NCI-H2029 treated with DMSO at 0.1 percent for 48 hours (cell line): ENCODE results near the gene PRKN.

Experiments
- DNase-seq: peaks from one replicate; lab custom pipeline; 2025; lab: John Stamatoyannopoulos, UW

PRKN gene

DNA sequence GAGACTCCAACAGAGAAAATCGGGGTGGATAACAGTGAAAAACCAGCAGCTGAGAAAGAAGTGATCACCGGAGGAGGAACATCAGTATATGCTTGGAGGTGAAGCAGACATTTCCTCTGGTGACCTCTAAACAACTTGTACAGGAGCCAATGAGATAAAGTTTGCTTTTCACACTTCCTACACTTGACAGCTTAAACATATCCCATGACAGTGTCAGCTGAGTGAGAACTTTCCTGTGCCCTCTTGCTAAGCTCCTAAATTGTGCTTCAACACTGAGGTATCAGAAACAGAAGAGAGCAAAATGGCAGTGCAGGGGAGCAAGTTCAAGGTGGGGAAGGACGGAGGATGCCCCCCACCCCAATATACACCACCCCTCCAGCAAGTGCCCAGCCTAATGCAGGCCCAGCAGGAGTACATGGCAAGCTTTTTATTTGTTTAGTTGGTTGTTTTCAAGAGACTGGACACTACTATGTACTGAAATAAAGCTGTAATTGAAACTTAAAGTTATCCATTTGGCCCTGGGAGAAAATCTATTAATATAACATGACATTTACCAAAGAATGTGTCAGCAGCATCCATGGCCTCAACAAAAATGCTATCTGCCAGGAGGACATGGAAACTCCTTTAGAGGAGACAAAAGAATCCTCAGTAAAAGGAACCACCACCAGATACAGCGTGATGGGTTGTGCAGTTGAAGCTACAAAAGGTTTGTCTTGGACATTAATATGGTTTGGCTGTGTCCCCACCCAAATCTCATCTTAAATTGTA, 540.2 kb downstream of the PRKN start:
- DNase-seq = no peak

DNA sequence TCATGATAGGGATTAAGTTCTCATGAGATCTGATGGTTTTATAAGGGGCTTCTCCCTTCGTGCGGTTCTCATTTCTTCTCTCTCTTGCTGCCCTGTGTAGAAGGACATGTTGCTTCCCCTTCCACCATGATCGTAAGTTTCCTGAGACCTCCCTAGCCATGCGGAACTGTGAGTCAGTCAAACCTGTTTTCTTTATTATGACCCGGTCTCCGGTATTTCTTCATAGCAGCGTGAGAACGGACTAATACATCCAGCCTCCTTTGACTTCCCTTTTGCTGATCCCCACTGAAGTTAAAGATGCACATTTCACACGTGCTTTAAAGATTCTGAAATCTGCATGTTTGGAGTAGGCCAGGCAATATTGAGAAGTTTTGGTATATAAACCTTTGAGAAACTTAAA, 543.1 kb downstream of the PRKN start:
- DNase-seq = no peak

DNA sequence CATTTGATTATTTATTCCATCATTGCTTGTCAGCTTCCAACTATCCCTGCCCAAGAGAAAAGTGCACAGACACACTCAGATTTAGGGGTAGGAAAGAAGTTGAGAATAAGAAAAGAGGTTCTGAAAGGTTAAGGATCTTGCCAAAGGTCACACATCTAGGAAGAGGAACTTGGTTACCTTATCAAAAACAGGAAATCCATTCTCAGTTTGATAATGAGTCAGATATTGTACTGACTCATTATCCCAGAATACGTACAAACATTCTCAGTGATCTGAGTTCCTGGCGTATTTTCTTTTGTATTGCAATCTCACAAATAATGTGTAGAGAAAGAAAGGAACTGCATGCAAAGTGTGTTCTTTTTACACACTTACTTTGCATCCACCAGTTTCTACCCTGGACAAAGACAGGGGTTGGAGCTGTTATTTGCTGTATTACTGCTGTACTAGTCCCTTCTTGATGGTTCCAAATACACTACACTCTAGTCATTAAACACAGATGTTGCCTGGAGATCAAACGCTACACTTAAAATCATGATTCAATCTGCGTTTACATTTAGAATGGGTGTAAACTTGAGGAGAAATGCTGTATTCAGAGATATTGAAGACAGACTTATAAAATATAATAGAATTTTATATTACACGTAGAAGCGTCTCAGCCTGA, 545.7 kb downstream of the PRKN start:
- no peak for DNase-seq

- no peak for DNase-seq
Measured at GRCh38 chr6:162181111-162181510, 546.5 kb downstream of the PRKN start.

- DNase-seq = no peak
Measured at GRCh38 chr6:162179196-162179951, 548.2 kb downstream of the PRKN start.

DNA sequence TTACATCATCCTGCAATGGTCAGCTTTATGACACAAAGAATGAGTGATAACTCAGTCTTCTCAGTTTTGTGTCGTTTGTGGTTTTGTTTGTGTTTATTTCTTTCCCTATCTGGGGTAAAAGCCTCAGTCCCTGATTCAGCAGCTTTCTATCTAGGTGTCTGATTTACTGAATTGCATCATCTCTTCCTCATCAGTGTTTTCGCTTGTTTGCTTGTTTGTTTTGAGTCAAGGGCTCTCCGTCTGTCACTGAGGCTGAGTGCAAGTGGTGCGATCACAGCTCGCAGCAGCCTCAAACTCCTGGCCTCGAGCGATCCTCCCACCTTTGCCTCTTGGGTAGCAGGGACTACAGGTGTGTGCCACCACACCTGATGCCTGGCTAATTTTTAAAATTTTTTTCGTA, 548.9 kb downstream of the PRKN start:
- DNase-seq = no peak

- DNase-seq = no peak
Measured at GRCh38 chr6:162178266-162178665, 549.3 kb downstream of the PRKN start.

DNA sequence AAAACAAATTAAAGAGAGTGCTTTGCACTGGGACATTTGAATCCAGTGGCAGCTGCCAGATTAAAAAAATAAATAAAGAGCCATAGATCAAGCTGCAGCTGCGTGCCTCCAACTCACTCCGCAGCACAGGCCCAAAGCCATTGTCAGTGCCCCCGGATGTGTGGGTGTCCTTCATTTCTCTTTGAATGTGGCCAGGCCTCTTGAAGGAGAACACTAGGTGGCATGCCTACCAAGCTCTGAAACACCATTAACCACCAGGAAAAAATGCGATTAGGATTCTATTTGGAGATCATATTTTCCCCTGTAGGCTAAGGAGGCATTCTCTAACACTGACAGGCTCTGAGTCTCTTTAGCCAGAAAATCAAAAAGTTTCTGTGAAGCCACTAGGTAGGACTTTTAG, 549.8 kb downstream of the PRKN start:
- DNase-seq = no peak

GRCh38 chr6:162173466-162173865, 554.1 kb downstream of the PRKN start:
- no peak for DNase-seq

- no peak for DNase-seq
Measured at GRCh38 chr6:162165479-162165878, 562.1 kb downstream of the PRKN start.

GRCh38 chr6:162157167-162157870, 570.2 kb downstream of the PRKN start:
- no peak for DNase-seq

DNA sequence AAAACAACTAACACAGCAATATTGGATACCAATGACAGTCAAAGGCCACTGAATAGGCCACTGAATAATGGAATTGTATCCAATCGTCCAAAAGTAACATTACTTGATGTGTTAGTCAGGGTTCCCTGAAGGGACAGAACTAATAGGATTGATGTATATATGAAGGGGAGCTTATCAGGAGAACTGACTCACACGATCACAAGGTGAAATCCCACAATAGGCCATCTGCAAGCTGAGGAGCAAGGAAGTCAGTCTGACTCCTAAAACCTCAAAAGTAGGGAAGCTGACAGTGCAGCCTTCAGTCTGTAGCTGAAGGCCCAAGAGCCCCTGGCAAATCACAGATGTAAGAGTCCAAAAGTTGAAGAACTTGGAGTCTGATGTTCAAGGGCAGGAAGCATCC, 571.4 kb downstream of the PRKN start:
- DNase-seq = no peak

DNA sequence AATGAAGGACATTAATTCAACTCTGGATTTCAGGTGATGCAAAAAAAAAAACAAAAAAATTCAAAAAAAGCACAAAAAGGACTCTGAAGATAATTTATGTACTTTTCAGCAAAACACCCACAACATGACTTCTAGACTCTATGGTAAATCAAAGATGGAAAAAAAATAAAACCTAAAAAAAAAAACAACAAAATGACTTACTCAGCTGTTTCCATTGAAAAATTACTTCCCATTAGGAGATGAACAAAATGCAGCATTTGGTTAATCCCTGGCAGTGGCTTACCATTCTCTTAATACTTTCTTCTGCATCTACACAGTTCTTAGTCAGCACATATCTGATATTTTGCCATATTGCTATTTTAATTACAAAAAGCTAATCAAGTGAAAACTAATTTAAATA, 572.6 kb downstream of the PRKN start:
- no peak for DNase-seq

- DNase-seq = no peak
Measured at GRCh38 chr6:162154001-162154400, 573.6 kb downstream of the PRKN start.

DNA sequence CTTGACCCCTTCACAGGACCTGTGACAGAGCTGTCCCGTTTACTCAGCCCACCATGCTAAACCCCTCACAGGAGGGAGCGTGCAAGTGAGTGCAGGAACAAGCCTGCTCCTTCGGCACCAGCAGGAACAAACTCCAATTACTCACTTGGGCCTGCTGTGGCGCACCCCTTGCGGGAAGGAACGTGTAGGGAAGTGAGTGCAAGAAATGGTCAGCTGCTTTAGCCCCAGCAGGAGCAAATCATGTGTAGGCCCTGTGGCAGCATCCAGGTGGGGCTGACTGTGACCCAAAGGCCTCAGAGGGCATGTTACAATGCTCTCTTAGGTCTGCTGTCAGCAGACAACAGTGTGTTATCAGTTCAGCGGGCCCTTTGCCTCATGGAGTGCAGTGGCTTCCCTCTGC, 574.4 kb downstream of the PRKN start:
- no peak for DNase-seq

GRCh38 chr6:162151021-162151665, 576.4 kb downstream of the PRKN start:
- no peak for DNase-seq

DNA sequence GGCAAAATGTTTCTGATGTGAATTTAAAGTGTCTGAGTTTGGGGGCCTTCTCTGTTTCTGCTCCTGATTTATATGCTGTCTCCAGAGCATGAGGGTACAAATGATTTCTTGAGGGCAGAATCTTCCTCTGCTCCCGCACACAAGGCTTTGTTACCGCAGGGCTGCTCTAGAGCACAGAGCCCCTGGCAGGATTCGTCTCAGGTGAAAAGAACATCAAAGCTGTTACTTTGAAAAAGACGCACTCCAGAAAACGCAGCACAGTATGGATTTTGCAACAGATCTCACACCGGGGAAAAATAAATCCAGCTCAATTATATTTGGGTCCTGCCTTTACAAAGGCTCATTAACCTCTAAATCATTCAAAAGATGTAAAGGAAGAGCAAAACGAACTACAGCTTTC, 577.3 kb downstream of the PRKN start:
- DNase-seq = no peak

GRCh38 chr6:162149786-162150185, 577.8 kb downstream of the PRKN start:
- no peak for DNase-seq

DNA sequence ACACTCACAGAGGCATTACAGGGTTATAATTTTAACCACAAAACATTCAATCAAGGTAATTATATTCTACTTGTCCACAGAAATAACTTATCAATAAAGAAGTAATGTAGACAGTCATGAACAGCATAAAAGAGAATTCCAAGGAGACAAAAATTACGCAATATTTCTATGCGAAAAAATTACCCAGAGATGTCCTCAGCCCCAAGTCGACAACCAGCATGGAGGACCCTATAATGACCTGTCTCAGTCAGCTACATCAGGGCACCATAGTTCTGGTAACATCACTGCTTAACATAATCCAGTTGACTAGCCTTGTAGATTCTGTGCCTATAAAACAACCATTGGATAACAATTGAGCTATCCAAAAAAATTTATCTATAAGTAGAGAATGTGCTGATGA, 579.8 kb downstream of the PRKN start:
- no peak for DNase-seq

DNA sequence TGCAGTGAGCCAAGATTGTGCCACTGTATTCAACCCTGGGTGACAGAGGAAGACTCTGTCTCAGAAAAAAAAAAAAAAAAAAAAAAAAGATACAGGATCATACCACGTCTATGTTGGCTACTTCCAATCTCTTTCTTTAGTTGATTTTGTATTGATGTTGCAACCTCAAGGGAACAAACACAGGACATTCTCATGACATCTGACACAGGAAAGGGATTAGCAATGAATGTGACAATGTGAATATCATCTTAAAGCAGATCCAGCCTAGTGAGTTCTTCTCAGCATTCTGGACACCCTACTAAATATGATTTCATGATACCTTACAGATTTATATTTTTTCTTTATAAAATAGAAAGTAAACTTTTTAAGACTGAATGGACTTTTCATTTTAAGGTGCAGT, 580.3 kb downstream of the PRKN start:
- no peak for DNase-seq

GRCh38 chr6:162140251-162140852, 587.2 kb downstream of the PRKN start:
- no peak for DNase-seq

DNA sequence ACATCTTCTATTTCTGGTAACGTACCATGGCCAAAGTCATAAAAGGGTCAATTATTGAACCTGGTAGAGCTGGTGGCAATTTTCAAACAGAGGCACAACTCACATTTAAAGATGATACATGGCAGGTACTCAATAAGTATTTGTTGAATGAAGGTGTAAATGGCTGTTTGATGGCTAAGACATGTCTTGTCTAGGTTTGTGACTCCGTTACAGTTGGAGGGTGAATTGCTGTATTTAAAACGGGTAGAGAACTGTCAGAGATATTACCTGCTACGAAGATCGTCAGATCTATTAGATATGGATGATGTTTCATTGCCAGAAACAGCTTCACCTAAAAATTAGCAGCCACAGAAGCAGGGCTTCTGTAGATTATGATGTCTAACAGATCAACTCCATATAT, 601.9 kb downstream of the PRKN start:
- DNase-seq = no peak
